Erythroblast (primary cell): Measurements from ENCODE around the gene TOR4A.

Experiments
- GATA1 ChIP-seq: IDR thresholded peaks from 2 replicates; pipeline ENCODE4 v1.6.1; 2011; ENCODE audit warnings: low read depth, mild to moderate bottlenecking, control low read depth, low read length, moderate library complexity
- POLR2A ChIP-seq: IDR thresholded peaks from 2 replicates; pipeline ENCODE4 v1.6.1; 2011; ENCODE audit warnings: mild to moderate bottlenecking, low read length

- no peak for TF ChIP-seq POLR2A
- TF ChIP-seq GATA1 = no peak
Observed at GRCh38 chr9:137296670-137297664, 19.4 kb downstream of the TOR4A start.
